ENCODE measurements around the gene TMEM101. TPM values are rescaled to one million over a fixed set of nuclear protein-coding genes. Genes with fewer than 3 reads are reported as not detected.

TMEM101 gene
- total and polyA plus RNA-seq, 2 donors (not counting 1 experiment from before 2014, with no cell fraction given): 26.0 to 107 TPM

GRCh38 chr17:44033861-44034408 lies 19.2 kb upstream of the TMEM101 start:
- no peak overlapping the region for H3K4me2 ChIP-seq (ENCODE audit: extremely low read depth, insufficient read depth, low read length)
- TF ChIP-seq CTCF (conservative IDR thresholded peaks at IDR 0.05 in 1 of 2, IDR thresholded peaks at IDR 0.05 in 1 of 2; ENCODE audit: low read depth in 1 of 2, low read length in 2 of 2) (no peak), EZH2 (IDR thresholded peaks at IDR 0.05; ENCODE audit: low read length, missing control alignments) (no peak)
- no peaks in the 10 kb centered on the region for H3K4me1 ChIP-seq (ENCODE audit: control insufficient read depth, extremely low read depth, insufficient read depth, low read length)
- H3K9ac ChIP-seq (ENCODE audit: insufficient read depth, low read length): no peak overlapping the region
- H4K20me1 ChIP-seq (ENCODE audit: control insufficient read depth, extremely low read depth, insufficient read depth, low read length): no peaks in the 10 kb centered on the region
- peaks cover 22% of the 10 kb centered on the region for H3K36me3 ChIP-seq (ENCODE audit: control insufficient read depth, insufficient read depth, low read length)
- no peak overlapping the region for H2AFZ ChIP-seq (ENCODE audit: low read length)
- no peak overlapping the region for H3K4me3 ChIP-seq (replicated peaks in 1 of 4; ENCODE audit: control extremely low read depth in 1 of 4, insufficient read depth in 1 of 4, low read depth in 3 of 4, low read length in 4 of 4)
- no peaks in the 10 kb centered on the region for H3K27me3 ChIP-seq (ENCODE audit: control insufficient read depth, insufficient read depth, low read length)
- H3K79me2 ChIP-seq (ENCODE audit: control insufficient read depth, insufficient read depth, low read length): peaks cover 3% of the 10 kb centered on the region
- no peaks in the 10 kb centered on the region for H3K9me3 ChIP-seq (ENCODE audit: control insufficient read depth, insufficient read depth, low read depth, low read length)
- H3K27ac ChIP-seq (ENCODE audit: insufficient read depth, low read length): no peak overlapping the region
- DNase-seq (ENCODE audit: low read depth in 2 of 2): no peak

GRCh38 chr17:44030482-44030881 lies 15.7 kb upstream of the TMEM101 start:
- H4K20me1 ChIP-seq (ENCODE audit: control insufficient read depth, extremely low read depth, insufficient read depth, low read length): no peaks in the 10 kb centered on the region
- no peaks in the 10 kb centered on the region for H3K4me1 ChIP-seq (ENCODE audit: control insufficient read depth, extremely low read depth, insufficient read depth, low read length)
- DNase-seq (ENCODE audit: low read depth in 2 of 2): no peak
- H2AFZ ChIP-seq (ENCODE audit: low read length): no peak overlapping the region
- no peak for TF ChIP-seq CTCF (conservative IDR thresholded peaks at IDR 0.05 in 1 of 2, IDR thresholded peaks at IDR 0.05 in 1 of 2; ENCODE audit: low read depth in 1 of 2, low read length in 2 of 2)
- TF ChIP-seq EZH2 (IDR thresholded peaks at IDR 0.05; ENCODE audit: low read length, missing control alignments): no peak
- no peak overlapping the region for H3K4me3 ChIP-seq (replicated peaks in 1 of 4; ENCODE audit: control extremely low read depth in 1 of 4, insufficient read depth in 1 of 4, low read depth in 3 of 4, low read length in 4 of 4)
- H3K36me3 ChIP-seq (ENCODE audit: control insufficient read depth, insufficient read depth, low read length): peaks cover 16% of the 10 kb centered on the region
- no peak overlapping the region for H3K27ac ChIP-seq (ENCODE audit: insufficient read depth, low read length)
- H3K9me3 ChIP-seq (ENCODE audit: control insufficient read depth, insufficient read depth, low read depth, low read length): no peaks in the 10 kb centered on the region
- H3K9ac ChIP-seq (ENCODE audit: insufficient read depth, low read length): no peak overlapping the region
- H3K27me3 ChIP-seq (ENCODE audit: control insufficient read depth, insufficient read depth, low read length): no peaks in the 10 kb centered on the region
- no peaks in the 10 kb centered on the region for H3K79me2 ChIP-seq (ENCODE audit: control insufficient read depth, insufficient read depth, low read length)
- H3K4me2 ChIP-seq (ENCODE audit: extremely low read depth, insufficient read depth, low read length): no peak overlapping the region

- Histone ChIP-seq H3K4me2 (ENCODE audit: extremely low read depth, insufficient read depth, low read length) (no peak overlapping the region), H3K4me3 (replicated peaks in 1 of 4; ENCODE audit: control extremely low read depth in 1 of 4, insufficient read depth in 1 of 4, low read depth in 3 of 4, low read length in 4 of 4) (no peak overlapping the region), H3K36me3 (ENCODE audit: control insufficient read depth, insufficient read depth, low read length) (peaks cover 16% of the 10 kb centered on the region), H3K27ac (ENCODE audit: insufficient read depth, low read length) (no peak overlapping the region), H4K20me1 (ENCODE audit: control insufficient read depth, extremely low read depth, insufficient read depth, low read length) (no peaks in the 10 kb centered on the region), H3K79me2 (ENCODE audit: control insufficient read depth, insufficient read depth, low read length) (no peaks in the 10 kb centered on the region), H3K27me3 (ENCODE audit: control insufficient read depth, insufficient read depth, low read length) (no peaks in the 10 kb centered on the region), H3K4me1 (ENCODE audit: control insufficient read depth, extremely low read depth, insufficient read depth, low read length) (no peaks in the 10 kb centered on the region), H2AFZ (ENCODE audit: low read length) (no peak overlapping the region), H3K9me3 (ENCODE audit: control insufficient read depth, insufficient read depth, low read depth, low read length) (no peaks in the 10 kb centered on the region), H3K9ac (ENCODE audit: insufficient read depth, low read length) (no peak overlapping the region)
- no peak for TF ChIP-seq CTCF (conservative IDR thresholded peaks at IDR 0.05 in 1 of 2, IDR thresholded peaks at IDR 0.05 in 1 of 2; ENCODE audit: low read depth in 1 of 2, low read length in 2 of 2)
- no peak for TF ChIP-seq EZH2 (IDR thresholded peaks at IDR 0.05; ENCODE audit: low read length, missing control alignments)
- DNase-seq (ENCODE audit: low read depth in 2 of 2): no peak
Measured at GRCh38 chr17:44029736-44030135, 15.0 kb upstream of the TMEM101 start.

Measured in fibroblast of lung (primary cell).